Umbilical cord (tissue), 2 donors: ENCODE results near the gene CYS1. TPM values are rescaled to one million over a fixed set of nuclear protein-coding genes. Genes with fewer than 3 reads are reported as not detected.
"Not testable (repeated sequence)": the region's sequence is repeated elsewhere in the genome, so short reads cannot be mapped to it uniquely, and the experiment has no call there.

Experiments
- DNase-seq: peaks from one replicate; pipeline ENCODE4 v3.0.0-alpha.2; 2015; ENCODE audit warnings: low spot score
- total RNA-seq: library from RNA; depleted of rRNA; stranded (reverse); fragments of >200 nt; gene quantifications from one replicate; pipeline ENCODE4 v1.2.3, GENCODE V29; 2014; ENCODE audit warnings: low replicate concordance; ENCODE audit not compliant: insufficient read depth

Gene CYS1
- total RNA-seq, 1 donor from 2014 or later = 13.2 TPM

- no peak for DNase-seq
Measured at GRCh38 chr2:10094271-10094814, 14.1 kb upstream of the CYS1 start.

- not testable (repeated sequence) for DNase-seq
Measured at GRCh38 chr2:10091889-10092244, 11.7 kb upstream of the CYS1 start.

GRCh38 chr2:10091182-10091888 is 11.1 kb upstream of the CYS1 start:
- no peak for DNase-seq

GRCh38 chr2:10089565-10090190 is 9.5 kb upstream of the CYS1 start:
- DNase-seq = no peak

- no peak for DNase-seq
Measured at GRCh38 chr2:10087360-10087759, 7.1 kb upstream of the CYS1 start.

GRCh38 chr2:10086950-10087349 is 6.7 kb upstream of the CYS1 start:
- DNase-seq = no peak

- no peak for DNase-seq
Measured at GRCh38 chr2:10085668-10086059, 5.5 kb upstream of the CYS1 start.

- DNase-seq = no peak
Measured at GRCh38 chr2:10085043-10085667, 4.9 kb upstream of the CYS1 start.

- DNase-seq = no peak
Measured at GRCh38 chr2:10084223-10084865, 4.1 kb upstream of the CYS1 start.

GRCh38 chr2:10083692-10084211 is 3.5 kb upstream of the CYS1 start:
- DNase-seq = no peak

GRCh38 chr2:10083046-10083445 is 2.8 kb upstream of the CYS1 start:
- no peak for DNase-seq

GRCh38 chr2:10080536-10081304 is 509 bp upstream of the CYS1 start:
- no peak for DNase-seq

- DNase-seq = peak; percentile 72
Measured at GRCh38 chr2:10079266-10079869, 843 bp downstream of the CYS1 start.

GRCh38 chr2:10078704-10079265 is 1.4 kb downstream of the CYS1 start:
- no peak for DNase-seq

GRCh38 chr2:10078001-10078400 is 2.2 kb downstream of the CYS1 start:
- no peak for DNase-seq

GRCh38 chr2:10076988-10077527 is 3.2 kb downstream of the CYS1 start:
- no peak for DNase-seq

- DNase-seq = no peak
Measured at GRCh38 chr2:10076511-10076910, 3.7 kb downstream of the CYS1 start.

- DNase-seq = no peak
Measured at GRCh38 chr2:10075571-10076209, 4.5 kb downstream of the CYS1 start.

GRCh38 chr2:10075101-10075500 is 5.1 kb downstream of the CYS1 start:
- no peak for DNase-seq

GRCh38 chr2:10073706-10074105 is 6.5 kb downstream of the CYS1 start:
- no peak for DNase-seq
